SKM-1 (cell line): Measurements from ENCODE around the gene DOK3.

Experiments used
- DNase-seq: peaks from one replicate; lab custom pipeline; 2025; ENCODE audit not compliant: unreplicated experiment; lab: John Stamatoyannopoulos, UW

The DOK3 gene

GRCh38 chr5:177509381-177509951 lies at the start of gene DOK3:
Gene DOK3, minus strand, starts transcription at chr5:177509826. Its CDS starts 286 bp downstream, at chr5:177509540.
- peak; percentile 48 for DNase-seq

DNA sequence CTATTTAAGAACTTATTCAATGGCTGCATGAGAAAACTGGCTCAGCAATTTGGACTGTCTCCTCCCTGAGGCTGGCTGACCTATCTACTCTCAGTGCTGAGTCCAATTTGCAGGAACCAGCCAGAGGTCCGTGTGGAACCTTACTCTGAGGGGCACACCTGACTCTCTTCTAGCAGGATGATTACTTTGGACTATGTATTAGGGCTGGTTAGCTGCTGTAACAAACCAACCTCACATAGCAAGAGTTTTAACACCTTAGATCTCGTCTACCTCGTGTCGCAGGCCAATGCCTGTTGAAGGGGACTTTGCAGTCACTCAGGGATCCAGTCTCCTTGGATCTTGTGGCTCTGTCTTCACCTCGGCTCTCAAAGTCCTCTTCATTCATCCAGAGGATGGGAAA lies 48.2 kb upstream of the DOK3 start:
- no peak for DNase-seq

DNA sequence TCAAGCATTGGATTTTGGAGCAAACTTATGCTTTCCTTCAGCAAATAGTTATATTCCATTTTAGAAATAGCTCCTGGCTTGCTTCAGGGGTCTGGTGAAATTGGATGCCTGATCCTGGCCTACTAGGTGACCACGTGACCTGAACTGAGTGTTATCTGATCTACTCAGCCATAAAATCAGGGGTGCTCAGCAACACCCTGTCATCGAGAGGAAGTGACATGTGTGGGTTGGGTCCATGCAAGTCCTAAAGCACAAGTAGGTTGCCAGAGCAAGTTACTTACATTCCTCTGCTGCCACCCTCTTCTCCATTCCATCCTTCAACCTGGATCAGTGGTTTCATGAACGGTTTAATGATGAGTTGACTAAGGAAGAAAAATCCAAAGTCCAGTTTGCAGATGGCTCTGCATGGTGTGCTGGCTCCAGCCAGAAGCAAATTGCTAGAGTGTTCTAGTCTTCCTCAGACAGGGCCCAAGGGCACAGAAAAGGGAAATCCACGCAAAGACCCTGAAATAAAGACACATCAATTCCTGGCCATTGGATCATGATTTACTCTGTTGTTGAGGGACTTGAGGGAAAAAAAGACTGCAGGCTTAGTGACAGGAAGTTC lies 47.5 kb upstream of the DOK3 start:
- DNase-seq: no peak

DNA sequence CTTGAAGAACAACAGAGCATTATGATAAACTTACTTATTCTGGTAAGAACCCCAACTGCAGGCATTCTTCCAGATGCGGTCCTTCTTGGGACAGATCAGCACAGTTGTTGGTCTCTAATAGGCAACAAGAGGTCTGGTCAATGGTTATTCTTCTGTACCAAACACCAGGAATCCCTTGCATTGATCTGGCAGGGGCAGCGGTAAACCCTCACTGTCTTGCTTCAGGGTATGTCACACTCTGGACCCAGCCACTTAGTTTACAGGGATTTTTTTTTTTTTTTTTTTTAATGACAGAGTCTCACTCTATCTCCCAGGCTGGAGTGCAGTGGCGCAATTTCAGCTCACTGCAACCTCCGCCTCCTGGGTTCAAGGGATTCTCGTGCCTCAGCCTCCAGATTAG lies 46.0 kb upstream of the DOK3 start:
- DNase-seq: no peak

GRCh38 chr5:177555228-177555627 lies 45.6 kb upstream of the DOK3 start:
- no peak for DNase-seq

GRCh38 chr5:177554474-177555111 lies 45.0 kb upstream of the DOK3 start, which contains the start of gene FAM193B:
Gene FAM193B, minus strand, starts transcription at chr5:177554563. Its CDS starts 105 bp downstream, at chr5:177554458.
- DNase-seq: peak; percentile 91

- no peak for DNase-seq
These were observed 44.2 kb upstream of the DOK3 start for GRCh38 chr5:177553671-177554429.

DNA sequence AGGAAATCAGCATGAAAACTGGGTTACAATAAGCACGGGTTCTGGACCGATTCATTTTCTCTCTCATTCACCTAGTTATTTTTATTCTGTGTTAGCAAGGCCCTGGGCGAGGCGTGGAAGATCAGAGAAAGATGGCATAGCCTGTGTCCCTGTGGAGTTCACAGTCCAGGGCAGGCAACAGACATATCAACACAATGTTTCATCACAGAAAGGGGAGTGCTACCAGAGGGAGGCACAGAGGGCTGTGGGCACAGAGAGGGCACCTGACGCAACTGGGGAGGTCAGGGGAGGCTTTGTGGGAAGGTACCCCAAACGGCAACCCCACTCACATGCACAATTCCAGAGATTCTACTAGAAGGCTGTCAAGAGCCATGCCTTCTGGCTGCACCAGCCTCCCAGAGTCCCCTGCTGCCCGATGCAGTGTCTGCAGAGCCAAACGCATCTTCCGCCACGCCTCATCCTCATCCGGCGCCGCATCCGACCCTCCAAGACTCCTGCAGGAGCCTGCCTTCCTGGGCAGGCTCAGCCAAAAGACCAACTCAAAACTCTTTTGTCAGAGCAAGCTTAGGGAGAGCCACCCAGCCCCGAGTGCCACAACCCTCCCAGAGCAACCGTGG lies 43.3 kb upstream of the DOK3 start:
- no peak for DNase-seq

GRCh38 chr5:177550122-177550521 lies 40.5 kb upstream of the DOK3 start:
- no peak for DNase-seq

DNA sequence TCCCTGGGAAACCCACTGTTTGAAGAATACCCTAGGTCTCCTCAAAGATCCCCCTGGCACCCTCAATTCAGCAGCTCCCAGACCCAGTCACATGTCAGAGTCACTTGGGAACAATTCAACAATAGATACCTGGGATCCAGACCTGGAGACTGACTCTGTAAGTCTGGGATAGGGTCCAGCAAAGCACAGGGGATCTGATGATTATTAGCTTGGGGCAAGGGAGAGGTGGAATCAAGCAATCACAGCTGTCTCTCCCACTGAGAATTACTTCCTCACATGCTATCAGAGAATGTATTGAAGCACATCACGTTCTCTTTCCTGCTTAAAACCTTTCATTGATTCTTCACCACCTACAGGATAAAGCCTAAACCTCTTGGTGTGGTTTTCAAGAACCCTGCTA lies 38.9 kb upstream of the DOK3 start:
- no peak for DNase-seq

GRCh38 chr5:177547736-177548135 lies 38.1 kb upstream of the DOK3 start:
- DNase-seq: no peak

DNA sequence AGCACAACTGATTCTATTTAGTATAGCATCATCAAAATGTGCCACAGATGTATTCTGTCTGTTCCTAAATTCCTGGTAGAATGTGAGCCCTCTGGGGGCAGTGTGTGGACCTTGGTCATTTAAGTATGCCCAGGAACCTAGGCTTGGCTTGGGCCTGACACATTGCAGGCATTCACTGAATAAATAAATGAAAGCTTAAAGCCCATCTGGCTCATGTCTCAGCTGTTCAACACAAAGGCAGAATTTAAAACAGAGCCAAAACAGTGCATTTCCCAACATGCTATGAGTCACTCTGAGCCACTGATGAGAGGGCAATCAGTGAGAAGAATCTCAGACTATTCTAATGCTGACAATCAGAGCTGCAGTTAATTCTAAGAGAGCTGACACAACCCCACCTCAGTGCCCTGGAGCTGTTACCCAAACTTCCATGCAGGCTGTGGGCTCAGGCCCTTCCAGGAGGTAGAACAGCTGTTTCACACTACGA lies 36.7 kb upstream of the DOK3 start:
- peak; percentile 8 for DNase-seq

- DNase-seq: peak; percentile 17
These were observed 36.0 kb upstream of the DOK3 start for GRCh38 chr5:177545487-177546257.

GRCh38 chr5:177542816-177543465 lies 33.3 kb upstream of the DOK3 start:
- DNase-seq: no peak

GRCh38 chr5:177540438-177540837 lies 30.8 kb upstream of the DOK3 start:
- no peak for DNase-seq

GRCh38 chr5:177539411-177539810 lies 29.8 kb upstream of the DOK3 start:
- no peak for DNase-seq

- DNase-seq: no peak
These were observed 29.2 kb upstream of the DOK3 start for GRCh38 chr5:177538876-177539275.

GRCh38 chr5:177537389-177538361 lies 28.0 kb upstream of the DOK3 start:
- DNase-seq: no peak

DNA sequence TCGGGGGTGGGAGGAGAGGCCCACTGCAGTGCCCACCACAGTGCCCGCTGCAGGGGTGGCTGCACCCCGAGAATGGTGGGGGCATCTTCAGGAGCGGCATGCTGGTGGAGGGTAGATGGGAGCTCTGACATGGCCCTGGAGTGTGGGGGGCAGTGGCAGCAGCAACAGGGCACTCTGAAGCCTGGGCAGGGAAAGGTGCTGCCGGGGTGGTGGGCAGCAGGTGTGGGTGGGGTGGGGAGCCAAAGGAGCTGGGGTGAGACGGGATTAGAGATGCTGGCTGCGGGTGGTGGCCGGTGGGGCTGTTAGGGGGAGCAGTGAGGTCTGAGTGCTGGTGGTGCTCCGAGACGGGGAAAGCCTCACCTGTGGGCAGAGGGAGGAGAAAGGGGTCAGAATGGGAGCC lies 26.8 kb upstream of the DOK3 start:
- DNase-seq: no peak
